Nephron (organoid): Measurements from ENCODE around the gene MFAP4.

Source experiments
- H3K27ac Mint-ChIP-seq, 3 experiments: 2 replicates each; pipeline ENCODE4 v1.8.0; 2020; ENCODE audit warnings: mixed read lengths in 3 of 3, mild to moderate bottlenecking in 2 of 3, moderate library complexity in 1 of 3
- H3K27me3 Mint-ChIP-seq: 2 replicates; pipeline ENCODE4 v1.8.0; 2021; ENCODE audit warnings: low read depth, mild to moderate bottlenecking, moderate library complexity, mixed read lengths
- H3K36me3 Mint-ChIP-seq: 2 replicates; pipeline ENCODE4 v1.8.0; 2020; ENCODE audit warnings: low read depth, mixed read lengths
- H3K4me1 Mint-ChIP-seq: 2 replicates; pipeline ENCODE4 v1.8.0; 2020; ENCODE audit warnings: mixed read lengths
- H3K4me3 Mint-ChIP-seq, 3 experiments: 2 replicates each; pipeline ENCODE4 v1.8.0; 2020; ENCODE audit warnings: mild to moderate bottlenecking in 3 of 3, mixed read lengths in 3 of 3, moderate library complexity in 2 of 3
- H3K9me3 Mint-ChIP-seq: 2 replicates; pipeline ENCODE4 v1.8.0; 2020; ENCODE audit warnings: mixed read lengths
- TF ChIP-seq, protein P1 (sequence below), 3 experiments: fragments of 200-600 bp; sonication (generic); IDR thresholded peaks; one replicate each; pipeline ENCODE4 v1.5.0; 2021; ENCODE audit warnings: antibody characterized with exemption in 3 of 3; ENCODE audit not compliant: unreplicated experiment in 3 of 3

MFAP4 gene

DNA sequence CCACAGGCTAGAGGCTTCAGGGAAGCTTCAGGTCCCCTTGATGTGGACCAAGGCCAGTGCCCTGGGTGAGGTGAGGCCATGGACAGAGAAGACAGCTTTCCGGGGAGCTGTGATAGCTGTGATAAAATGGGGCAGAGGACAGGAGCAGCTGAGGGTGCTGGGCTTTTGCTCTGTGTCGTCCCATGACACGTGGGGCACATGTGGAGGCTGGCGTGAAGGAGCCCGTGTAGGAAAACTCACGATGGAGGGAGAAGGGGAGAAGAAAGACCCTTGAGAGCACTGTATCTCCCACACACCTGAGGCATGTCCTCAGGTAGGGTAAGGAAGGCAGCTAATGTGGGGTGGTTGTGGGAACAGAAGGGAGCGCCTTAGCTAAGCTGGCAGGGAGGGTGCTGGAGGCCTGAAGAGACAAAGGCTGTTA, 45.8 kb downstream of the MFAP4 start:
- Mint-ChIP-seq H3K36me3 (no peaks in the 10 kb centered on the region), H3K9me3 (no peaks in the 10 kb centered on the region), H3K4me3 (no peak overlapping the region), H3K27ac (peak overlapping the region; percentile 84 to 96 (median 91)), H3K4me1 (peaks cover 40% of the 10 kb centered on the region), H3K27me3 (no peaks in the 10 kb centered on the region)
- TF ChIP-seq, protein P1, sequence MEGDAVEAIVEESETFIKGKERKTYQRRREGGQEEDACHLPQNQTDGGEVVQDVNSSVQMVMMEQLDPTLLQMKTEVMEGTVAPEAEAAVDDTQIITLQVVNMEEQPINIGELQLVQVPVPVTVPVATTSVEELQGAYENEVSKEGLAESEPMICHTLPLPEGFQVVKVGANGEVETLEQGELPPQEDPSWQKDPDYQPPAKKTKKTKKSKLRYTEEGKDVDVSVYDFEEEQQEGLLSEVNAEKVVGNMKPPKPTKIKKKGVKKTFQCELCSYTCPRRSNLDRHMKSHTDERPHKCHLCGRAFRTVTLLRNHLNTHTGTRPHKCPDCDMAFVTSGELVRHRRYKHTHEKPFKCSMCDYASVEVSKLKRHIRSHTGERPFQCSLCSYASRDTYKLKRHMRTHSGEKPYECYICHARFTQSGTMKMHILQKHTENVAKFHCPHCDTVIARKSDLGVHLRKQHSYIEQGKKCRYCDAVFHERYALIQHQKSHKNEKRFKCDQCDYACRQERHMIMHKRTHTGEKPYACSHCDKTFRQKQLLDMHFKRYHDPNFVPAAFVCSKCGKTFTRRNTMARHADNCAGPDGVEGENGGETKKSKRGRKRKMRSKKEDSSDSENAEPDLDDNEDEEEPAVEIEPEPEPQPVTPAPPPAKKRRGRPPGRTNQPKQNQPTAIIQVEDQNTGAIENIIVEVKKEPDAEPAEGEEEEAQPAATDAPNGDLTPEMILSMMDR (IDR thresholded peaks at IDR 0.05; ENCODE audit: unreplicated experiment in 3 of 3): no peak

DNA sequence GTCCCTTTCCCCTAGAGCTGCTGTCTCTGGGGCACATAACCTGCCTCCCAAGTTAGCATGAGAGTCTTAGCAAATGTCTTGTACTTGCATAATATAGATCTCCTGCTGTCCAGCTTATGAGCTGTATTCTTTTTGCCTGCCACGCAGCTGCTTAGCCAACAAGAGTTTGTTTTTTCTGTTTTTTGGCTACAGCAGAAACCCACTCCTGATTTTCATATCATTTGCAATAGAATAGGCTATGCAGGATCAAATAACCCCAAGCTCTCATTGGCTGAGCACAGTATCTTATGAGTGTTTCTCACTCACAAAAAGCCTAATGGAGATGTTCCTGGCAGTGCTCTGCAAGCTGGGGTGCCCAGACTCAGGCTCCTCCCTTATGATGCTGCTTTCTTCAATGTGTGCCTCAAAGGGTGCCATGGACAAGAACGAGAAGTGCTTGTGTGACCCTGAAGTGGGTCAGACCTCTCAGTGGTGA, 47.6 kb downstream of the MFAP4 start:
- H3K27me3 Mint-ChIP-seq: no peaks in the 10 kb centered on the region
- no peaks in the 10 kb centered on the region for H3K9me3 Mint-ChIP-seq
- peak overlapping the region; percentile 18 to 63 (median 60) for H3K27ac Mint-ChIP-seq
- peaks cover 6% of the 10 kb centered on the region for H3K36me3 Mint-ChIP-seq
- peaks cover 40% of the 10 kb centered on the region for H3K4me1 Mint-ChIP-seq
- no peak overlapping the region for H3K4me3 Mint-ChIP-seq
- TF ChIP-seq, protein P1 (IDR thresholded peaks at IDR 0.05; ENCODE audit: unreplicated experiment in 3 of 3): no peak

DNA sequence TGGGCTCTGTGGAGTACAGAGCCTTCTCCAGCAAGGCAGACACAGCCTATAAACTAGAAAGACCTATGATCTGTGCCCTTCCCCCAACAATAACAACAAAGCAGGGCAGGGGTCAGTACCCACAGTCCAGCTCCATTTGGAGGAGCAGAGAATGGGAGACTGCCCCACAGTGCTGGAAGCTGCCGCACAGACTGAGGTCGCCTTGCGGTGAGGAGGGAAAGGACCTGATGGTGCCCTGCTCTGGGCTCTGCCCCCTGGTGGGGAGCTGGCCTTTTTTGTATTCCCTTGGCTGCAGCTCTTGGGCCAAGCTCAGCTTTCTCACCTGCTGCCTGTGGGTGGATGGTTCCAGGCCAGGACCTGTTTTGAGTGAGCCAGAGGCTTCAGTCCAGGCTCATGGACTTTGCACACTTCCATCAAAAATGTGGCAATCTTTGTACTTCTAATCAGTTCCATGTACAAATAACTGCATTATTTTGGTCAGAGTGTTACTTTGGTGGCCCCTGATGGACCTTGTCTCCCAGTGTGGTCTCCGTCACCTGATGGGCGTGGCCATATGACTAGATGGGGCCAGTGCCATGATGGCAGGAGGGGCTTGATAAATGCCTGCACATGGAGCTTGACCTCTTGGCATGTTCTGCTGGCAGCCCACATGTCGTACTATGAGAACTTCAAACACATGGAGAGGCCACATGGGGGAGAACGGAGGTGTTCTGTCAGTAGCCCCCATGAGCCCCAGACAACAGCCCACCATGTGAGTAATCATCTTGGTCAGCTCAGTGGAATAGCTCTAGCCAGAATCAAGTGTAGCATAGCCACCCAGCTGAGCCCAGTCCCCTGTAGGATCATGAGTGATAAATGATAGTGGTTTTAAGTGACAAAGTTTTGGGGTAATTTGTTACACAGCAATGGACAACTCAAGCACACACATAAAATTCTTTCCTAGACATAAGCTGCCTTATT, 48.7 kb downstream of the MFAP4 start:
- Mint-ChIP-seq H3K27me3 (no peaks in the 10 kb centered on the region), H3K4me1 (peaks cover 40% of the 10 kb centered on the region), H3K36me3 (peaks cover 6% of the 10 kb centered on the region), H3K9me3 (no peaks in the 10 kb centered on the region), H3K4me3 (no peak overlapping the region), H3K27ac (peak overlapping the region in 2 of 3 experiments; percentile 30 to 60)
- TF ChIP-seq, protein P1 (IDR thresholded peaks at IDR 0.05; ENCODE audit: unreplicated experiment in 3 of 3): peak; percentile 41 to 57 (median 49)

DNA sequence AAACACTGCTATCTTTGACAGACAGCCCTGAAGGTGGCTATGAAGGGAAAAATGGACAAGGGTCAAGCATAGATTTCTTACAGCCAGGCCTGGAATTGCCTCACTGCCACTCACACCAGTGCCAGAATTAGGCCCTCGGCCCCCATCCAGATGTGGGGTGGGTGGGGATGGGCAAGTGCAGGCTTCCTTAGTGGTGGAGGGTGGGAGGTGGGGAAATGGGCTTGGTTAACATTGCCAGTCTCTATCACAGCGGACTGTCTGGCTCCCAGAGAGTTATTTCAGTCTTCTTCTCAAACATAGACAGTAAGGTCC, 49.3 kb downstream of the MFAP4 start:
- Mint-ChIP-seq H3K36me3 (peaks cover 7% of the 10 kb centered on the region), H3K4me3 (no peak overlapping the region), H3K27ac (no peak overlapping the region), H3K4me1 (peaks cover 41% of the 10 kb centered on the region), H3K27me3 (no peaks in the 10 kb centered on the region), H3K9me3 (no peaks in the 10 kb centered on the region)
- TF ChIP-seq, protein P1 (IDR thresholded peaks at IDR 0.05; ENCODE audit: unreplicated experiment in 3 of 3): no peak

DNA sequence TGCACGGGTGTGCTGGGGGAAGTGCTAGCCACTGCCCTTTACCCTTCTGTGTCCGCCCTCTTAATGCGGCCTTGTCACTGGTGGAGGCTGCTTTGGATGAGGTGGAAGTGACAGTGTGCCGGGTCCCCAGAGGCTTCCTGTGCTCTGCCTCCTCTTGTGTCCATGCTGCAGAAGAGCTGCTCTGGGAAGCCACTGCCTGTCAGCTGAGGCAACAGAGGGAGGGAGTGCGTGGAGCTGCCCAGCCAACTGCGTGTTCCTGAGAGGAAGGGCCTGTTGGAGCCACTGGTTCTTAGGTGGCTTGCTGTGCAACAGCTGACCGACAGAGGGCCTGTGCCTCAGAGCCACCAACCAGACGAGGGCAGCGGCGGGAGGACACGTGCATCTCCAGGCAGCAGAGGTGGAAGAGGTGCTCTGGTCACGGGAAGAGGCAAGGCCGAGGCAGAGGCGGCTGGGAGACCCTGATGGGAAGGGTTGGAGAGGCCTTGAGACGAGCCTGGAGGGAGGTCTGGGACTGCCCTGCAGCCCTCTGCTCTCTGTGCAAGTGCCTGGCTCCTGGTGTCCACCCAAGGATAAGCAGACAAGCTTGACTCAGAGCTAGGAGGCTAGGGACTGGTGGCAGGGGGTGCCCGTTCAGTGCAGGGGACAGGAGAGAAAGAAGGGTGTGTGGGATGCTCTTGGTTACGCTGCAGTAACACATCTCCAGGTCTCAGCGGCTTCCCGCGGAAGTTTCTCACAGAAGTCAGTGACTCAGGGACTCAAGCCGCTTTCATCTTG, 49.9 kb downstream of the MFAP4 start:
- TF ChIP-seq, protein P1 (IDR thresholded peaks at IDR 0.05; ENCODE audit: unreplicated experiment in 3 of 3): peak in 1 of 3 experiments; percentile 12
- H3K4me3 Mint-ChIP-seq: no peak overlapping the region
- H3K27ac Mint-ChIP-seq: peak overlapping the region in 2 of 3 experiments; percentile 24 to 65

More for the DNA sequence above, 49.9 kb downstream of the MFAP4 start:
- H3K36me3 Mint-ChIP-seq: peaks cover 10% of the 10 kb centered on the region
- H3K4me1 Mint-ChIP-seq: peaks cover 43% of the 10 kb centered on the region
- no peaks in the 10 kb centered on the region for H3K27me3 Mint-ChIP-seq
- no peaks in the 10 kb centered on the region for H3K9me3 Mint-ChIP-seq
